GM18526 (cell line): Measurements from ENCODE around the gene HTR2A.

Experiments used
- POLR2A ChIP-seq: IDR thresholded peaks from 3 replicates; pipeline ENCODE4 v1.6.1; 2011; ENCODE audit not compliant: insufficient read length; ENCODE audit errors: extremely low read depth

Gene HTR2A

GRCh38 chr13:46796515-46797474 is 100.1 kb downstream of the HTR2A start, which contains the start of gene ESD:
TSS of gene ESD (minus strand) at chr13:46797161. CDS start at chr13:46791413, 5,748 bp downstream.
- peak; percentile 63 for TF ChIP-seq POLR2A

- TF ChIP-seq POLR2A: no peak
Measured at GRCh38 chr13:46796129-46796514, 100.7 kb downstream of the HTR2A start.

DNA sequence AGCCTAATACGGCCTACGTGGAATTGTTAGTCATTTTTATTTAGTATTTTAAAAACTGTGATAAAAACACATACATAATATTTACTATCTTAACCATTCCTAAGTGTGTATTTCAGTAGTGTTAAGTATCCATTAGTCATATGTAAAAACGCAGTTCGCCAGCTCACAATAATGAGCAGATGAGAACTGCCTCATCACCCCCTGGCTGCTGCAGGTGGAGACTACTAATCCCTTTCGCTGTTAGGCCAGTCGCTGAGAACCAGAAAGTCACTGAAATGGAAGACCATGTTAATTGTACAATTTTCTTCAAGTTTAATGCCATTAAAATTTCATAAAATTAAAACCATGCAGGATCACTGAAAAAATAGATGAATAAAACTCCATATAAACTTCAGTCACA is 101.5 kb downstream of the HTR2A start:
- no peak for TF ChIP-seq POLR2A

DNA sequence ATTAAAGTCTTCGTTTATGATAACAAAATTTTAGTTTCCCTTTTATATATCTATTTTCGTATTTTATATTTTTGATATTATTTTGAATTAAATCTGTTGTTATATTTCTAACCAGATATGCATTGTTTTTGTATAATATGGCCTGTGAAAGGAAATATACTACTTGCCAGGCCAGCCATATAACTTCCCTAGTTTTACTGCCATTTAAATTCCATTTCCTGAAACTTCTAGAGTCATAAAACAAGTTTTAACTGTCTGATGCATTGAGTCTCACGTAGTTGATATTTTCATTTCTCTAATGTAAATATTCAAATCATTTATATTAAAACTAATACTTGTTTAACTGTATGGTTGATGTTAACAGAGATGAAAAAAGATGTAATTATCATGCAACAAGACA is 113.3 kb downstream of the HTR2A start:
- no peak for TF ChIP-seq POLR2A

GRCh38 chr13:46782691-46783090 is 114.2 kb downstream of the HTR2A start:
- TF ChIP-seq POLR2A: no peak

- no peak for TF ChIP-seq POLR2A
Measured at GRCh38 chr13:46782066-46782465, 114.8 kb downstream of the HTR2A start.
